HG03439 (cell line): ENCODE results near the gene PRKACG.
A peak's percentile ranks its signal among the peaks of the same experiment; 100 is the strongest.
"Not testable (repeated sequence)": the region's sequence is repeated elsewhere in the genome, so short reads cannot be mapped to it uniquely, and the experiment has no call there.

Experiments
- ATAC-seq: cut with Tn5 transposase; IDR thresholded peaks from one replicate; pipeline ENCODE4 v1.9.1; 2021; ENCODE audit warnings: mild to moderate bottlenecking, moderate library complexity; ENCODE audit not compliant: unreplicated experiment

PRKACG gene

GRCh38 chr9:69014013-69014412, at the start of gene PRKACG:
Gene PRKACG (minus strand): TSS chr9:69014113. CDS start chr9:69014092, 21 bp downstream.
- ATAC-seq, result no peak

GRCh38 chr9:69062195-69062594, 48.3 kb upstream of the PRKACG start:
- ATAC-seq, result no peak

DNA sequence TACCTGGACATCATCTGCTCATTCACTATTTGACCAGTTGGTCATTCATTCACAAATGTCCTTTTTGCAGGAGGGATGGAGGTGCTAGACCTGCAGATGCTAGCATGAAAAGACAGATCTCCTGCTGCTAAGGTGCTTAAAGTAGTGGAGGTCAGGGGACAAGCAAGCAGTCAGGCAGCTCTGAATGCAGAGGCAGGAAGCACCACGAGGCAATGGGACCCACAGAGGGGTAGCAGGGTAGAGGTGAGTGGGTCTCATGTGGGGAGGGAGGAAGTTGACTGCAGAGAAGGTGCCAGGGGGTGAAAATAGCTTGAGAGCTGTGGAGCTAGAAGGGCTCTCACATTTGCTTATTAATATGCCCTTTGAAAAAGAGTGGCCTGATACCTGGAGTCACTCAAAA, 46.9 kb upstream of the PRKACG start:
- ATAC-seq, result no peak

- ATAC-seq, result no peak
Observed at GRCh38 chr9:69058101-69058500, 44.2 kb upstream of the PRKACG start.

DNA sequence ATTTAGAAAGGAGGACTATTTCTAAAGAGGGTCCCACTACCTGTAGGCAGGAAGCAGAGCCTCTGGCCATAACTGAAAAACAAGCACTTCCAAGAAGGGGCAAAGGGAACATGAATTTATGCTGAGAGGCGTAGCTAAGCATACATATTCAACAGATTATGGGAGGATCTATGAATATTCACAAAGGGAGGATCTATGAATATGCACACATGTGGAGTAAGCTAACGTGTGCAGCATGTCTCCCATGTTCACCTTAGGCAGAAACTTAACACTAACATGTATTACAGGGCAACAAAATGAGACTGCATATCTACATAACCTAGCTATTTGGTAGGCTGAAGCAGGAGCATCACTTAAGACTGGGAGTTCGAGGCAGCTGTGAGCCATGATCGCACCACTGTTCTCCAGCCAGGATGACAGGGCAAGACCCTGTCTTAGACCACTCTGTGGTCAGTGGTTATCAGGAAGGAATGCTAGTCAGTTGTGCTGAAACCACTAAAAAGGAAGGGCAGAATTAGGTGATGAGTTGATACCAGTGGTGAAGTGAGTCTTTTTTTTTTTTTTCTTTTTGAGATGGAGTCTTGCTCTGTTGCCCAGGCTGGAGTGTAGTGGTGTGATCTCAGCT, 42.4 kb upstream of the PRKACG start:
- ATAC-seq, result no peak

DNA sequence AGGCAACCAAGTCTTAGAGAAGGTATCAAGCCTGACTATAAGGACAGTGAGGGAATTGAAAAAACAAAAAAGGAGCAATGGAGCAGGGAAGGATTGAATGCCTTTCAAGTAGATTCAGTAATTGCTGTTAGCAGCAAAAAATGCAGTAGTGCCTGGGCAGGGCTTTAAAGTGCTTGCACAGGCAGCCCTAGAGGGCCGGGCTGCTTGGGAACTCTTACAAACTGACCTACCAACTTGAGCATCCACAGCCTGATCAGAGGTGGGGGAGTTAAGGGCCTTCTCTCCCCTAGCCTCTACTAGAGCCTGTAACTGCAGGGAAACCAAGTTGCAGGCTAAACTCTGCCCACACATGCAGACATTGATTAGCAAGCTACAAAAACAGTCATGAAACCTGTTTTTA, 41.1 kb upstream of the PRKACG start:
- no peak for ATAC-seq

DNA sequence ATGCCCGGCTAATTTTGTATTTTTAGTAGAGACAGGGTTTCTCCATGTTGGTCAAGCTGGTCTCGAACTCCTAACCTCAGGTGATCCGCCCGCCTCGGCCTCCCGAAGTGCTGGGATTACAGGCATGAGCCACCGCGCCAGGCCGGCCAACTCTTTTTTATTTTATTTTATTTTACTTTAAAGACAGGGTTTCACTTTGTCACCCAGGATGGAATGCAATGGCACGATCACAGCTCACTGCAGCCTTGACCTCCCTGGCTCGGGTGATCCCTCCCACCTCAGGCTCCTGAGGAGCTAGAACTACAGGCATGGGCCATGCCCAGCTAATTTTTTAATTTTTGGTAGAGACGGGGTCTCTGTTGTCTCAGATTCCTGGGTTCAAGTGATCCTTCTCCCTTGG, 37.0 kb upstream of the PRKACG start:
- ATAC-seq, result not testable (repeated sequence)

- ATAC-seq, result no peak
Observed at GRCh38 chr9:69049094-69049493, 35.2 kb upstream of the PRKACG start.

GRCh38 chr9:69047371-69047770, 33.5 kb upstream of the PRKACG start:
- ATAC-seq, result no peak

DNA sequence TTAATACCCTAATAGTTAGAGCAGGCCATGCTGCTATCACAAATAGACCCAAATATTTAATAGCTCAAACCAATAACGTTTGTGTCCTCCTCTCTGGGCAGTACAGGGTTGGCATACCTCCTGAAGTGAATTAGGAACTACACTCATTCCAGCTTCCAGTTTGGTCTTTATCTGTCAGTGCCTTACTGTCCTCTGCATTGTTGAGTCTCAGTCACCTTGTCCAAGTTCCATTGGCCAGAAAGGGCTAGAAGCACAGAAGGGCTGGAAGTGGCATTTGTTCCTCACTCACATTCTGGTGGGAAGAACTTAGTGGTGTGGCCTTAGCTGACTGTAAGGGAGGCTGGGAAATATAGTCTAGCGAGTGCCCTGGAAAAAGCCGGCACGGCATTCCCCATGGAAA, 32.8 kb upstream of the PRKACG start:
- ATAC-seq, result no peak

- no peak for ATAC-seq
Observed at GRCh38 chr9:69045821-69046220, 31.9 kb upstream of the PRKACG start.

GRCh38 chr9:69044240-69045219, 30.6 kb upstream of the PRKACG start:
- ATAC-seq, result no peak

GRCh38 chr9:69040646-69041045, 26.7 kb upstream of the PRKACG start:
- no peak for ATAC-seq

GRCh38 chr9:69036799-69037198, 22.9 kb upstream of the PRKACG start:
- no peak for ATAC-seq

DNA sequence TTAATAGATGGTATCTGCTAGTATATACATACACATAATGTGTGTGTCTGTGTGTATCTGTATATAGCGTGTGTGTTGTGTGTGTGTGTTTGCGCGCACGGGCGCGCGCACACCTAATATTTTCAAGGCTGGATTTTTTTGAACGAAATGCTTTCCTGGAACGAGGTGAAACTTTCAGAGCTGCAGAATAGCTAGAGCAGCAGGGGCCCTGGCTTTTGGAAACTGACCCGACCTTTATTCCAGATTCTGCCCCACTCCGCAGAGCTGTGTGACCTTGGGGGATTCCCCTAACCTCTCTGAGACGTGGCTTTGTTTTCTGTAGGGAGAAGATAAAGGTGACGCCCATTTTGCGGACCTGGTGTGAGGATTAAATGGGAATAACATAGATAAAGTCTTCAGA, 22.4 kb upstream of the PRKACG start:
- no peak for ATAC-seq

DNA sequence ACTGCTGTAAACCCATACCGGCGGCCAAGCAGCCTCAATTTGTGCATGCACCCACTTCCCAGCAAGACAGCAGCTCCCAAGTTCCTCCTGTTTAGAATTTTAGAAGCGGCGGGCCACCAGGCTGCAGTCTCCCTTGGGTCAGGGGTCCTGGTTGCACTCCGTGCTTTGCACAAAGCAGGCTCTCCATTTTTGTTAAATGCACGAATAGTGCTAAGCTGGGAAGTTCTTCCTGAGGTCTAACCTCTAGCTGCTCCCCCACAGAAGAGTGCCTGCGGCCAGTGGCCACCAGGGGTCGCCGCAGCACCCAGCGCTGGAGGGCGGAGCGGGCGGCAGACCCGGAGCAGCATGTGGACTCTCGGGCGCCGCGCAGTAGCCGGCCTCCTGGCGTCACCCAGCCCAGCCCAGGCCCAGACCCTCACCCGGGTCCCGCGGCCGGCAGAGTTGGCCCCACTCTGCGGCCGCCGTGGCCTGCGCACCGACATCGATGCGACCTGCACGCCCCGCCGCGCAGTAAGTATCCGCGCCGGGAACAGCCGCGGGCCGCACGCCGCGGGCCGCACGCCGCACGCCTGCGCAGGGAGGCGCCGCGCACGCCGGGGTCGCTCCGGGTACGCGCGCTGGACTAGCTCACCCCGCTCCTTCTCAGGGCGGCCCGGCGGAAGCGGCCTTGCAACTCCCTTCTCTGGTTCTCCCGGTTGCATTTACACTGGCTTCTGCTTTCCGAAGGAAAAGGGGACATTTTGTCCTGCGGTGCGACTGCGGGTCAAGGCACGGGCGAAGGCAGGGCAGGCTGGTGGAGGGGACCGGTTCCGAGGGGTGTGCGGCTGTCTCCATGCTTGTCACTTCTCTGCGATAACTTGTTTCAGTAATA, 21.8 kb upstream of the PRKACG start, which contains the start of gene FXN:
Gene FXN, plus strand, starts transcription at position 315 of the 871 bp plus-strand sequence. Its CDS starts 31 bp downstream, at position 346.
- peak; percentile 97 for ATAC-seq

DNA sequence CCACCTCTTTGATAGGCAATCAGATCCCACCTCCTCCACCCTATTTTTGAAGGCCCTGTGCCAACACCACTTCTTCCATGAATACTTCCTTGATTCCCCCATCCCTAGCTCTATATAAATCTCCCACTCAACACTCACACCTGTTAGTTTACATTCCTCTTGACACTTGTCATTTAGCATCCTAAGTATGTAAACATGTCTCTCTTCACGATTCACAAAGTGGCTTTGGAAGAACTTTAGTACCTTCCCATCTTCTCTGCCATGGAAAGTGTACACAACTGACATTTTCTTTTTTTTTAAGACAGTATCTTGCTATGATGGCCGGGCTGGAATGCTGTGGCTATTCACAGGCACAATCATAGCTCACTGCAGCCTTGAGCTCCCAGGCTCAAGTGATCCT, 20.2 kb upstream of the PRKACG start:
- no peak for ATAC-seq

DNA sequence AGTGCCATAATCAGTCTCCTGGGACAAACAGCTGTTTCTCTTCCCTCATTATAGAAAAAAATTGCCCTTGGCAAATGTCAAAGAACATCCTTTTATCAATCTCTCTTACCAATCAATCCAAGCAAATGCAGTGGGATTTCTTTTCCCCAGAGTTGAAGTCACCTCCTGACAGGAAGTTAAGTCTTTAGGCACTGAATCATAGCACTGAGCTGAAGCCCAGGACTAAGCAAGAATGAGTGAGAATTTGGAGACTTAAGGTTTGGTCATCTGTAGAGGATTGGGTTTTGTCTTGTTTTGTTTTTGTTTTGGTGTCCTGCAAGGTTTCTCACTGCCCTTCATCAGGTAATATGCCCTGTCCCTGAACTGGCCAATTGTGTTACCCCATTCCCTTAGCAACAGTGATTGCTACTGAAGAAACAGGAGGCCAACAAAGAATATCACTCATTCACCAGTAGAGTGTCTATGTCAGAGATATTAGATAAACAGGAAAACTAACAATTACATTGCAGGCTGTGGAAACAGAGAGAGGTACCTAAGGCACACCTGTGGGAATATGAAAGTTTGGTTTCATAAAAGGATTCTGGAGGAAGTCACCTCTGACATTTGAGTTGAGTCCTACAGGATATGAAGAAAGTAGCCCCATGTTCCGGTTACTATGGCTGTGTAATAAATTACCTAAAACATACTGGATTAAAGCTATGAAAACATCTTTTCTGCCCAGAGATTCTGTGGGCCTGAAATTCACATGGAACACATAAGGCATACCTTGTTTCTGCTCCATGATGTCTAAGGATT, 17.1 kb upstream of the PRKACG start:
- ATAC-seq, result no peak

GRCh38 chr9:69029535-69029934, 15.6 kb upstream of the PRKACG start:
- ATAC-seq, result no peak

- no peak for ATAC-seq
Observed at GRCh38 chr9:69028754-69029153, 14.8 kb upstream of the PRKACG start.
